Stimulated activated CD4-positive, alpha-beta T cell treated with anti-CD3 and anti-CD28 coated beads, Interleukin-1b, Interleukin-23, amount 100 ng/mL, for 48 hours (primary cell): Measurements from ENCODE around the gene NAV3.

ENCODE experiments used
- DNase-seq: peaks from one replicate; pipeline ENCODE4 v3.0.0-alpha.2; 2020

The NAV3 gene

GRCh38 chr12:78121969-78122610, 291.4 kb downstream of the NAV3 start:
- no peak for DNase-seq

GRCh38 chr12:78128211-78128610, 297.5 kb downstream of the NAV3 start:
- DNase-seq, result no peak

- DNase-seq, result no peak
Observed at GRCh38 chr12:78143717-78144116, 313.0 kb downstream of the NAV3 start.

- DNase-seq, result no peak
Observed at GRCh38 chr12:78145398-78145797, 314.7 kb downstream of the NAV3 start.

DNA sequence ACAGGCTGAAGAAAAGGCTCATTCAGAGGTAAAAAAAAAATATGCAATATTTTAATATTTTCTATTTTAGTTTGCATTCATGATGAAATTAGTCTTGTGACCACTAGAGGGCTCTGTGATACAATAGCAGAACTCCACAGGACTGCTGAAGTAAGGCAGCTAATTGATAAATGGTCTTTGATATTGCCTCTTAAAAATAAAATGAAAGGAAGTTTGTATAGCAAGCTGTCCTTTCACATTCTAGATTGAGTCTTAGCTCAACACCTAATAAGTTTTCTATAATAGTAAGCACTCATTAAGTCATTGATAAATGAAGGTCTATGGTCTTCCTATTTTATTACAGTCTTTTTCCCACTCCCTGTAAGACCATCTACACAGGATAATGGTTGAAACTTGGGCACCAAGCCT, 315.7 kb downstream of the NAV3 start:
- DNase-seq, result no peak

DNA sequence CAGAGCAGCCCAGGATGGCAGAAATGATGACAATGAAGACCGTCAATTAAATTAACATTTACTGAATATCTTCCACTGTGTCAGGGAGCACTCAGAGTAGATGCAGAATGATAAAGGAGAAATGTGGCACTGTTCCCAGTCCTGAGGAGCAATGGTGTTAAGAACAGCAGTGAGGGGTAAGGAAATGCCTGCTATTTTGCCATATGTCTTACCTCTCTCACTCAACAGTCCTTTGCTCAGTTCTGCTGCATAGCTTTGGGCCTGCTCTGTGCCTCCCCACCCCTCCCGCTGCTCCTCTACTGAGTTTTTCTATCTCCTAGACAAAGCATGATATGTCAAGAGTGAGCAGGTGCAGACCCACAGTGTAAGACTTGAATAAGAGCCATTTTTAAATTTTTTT, 318.8 kb downstream of the NAV3 start:
- no peak for DNase-seq

DNA sequence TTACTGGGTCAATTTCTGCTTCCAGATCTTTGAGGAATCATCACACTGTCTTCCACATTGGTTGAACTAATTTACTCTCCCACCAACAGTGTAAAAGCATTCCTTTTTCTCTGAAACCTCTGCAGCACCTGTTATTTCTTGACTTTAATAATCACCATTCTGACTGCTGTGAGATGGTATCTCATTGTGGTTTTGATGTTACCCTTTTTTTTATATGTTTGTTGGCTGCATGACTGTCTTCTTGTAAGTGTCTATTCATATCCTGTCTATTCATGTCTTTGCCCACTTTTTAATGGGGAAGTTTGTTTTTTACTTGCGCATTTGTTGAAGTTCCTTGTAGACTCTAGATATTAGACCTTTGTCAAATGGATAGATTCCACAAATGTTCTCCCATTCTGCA, 324.9 kb downstream of the NAV3 start:
- no peak for DNase-seq

- DNase-seq, result no peak
Observed at GRCh38 chr12:78156751-78157150, 326.1 kb downstream of the NAV3 start.

DNA sequence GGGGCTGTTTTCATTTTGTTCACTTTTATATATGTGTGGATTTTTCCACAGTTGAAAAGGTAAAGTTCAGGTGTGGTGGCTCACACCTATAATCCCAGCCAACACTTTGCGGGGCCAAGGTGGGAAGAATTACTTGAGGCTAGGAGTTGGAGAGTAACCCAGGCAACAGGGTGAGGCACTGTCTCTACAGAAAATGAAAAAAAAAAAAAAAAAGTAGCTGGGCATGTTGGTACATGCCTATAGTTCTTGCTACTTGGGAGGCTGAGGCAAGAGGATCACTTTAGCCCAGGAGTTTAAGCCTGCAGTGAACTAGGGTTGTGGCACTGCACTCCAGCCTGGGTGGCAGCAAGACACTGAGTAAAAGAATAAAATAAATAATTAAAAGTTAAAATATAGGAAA, 326.5 kb downstream of the NAV3 start:
- no peak for DNase-seq

GRCh38 chr12:78164154-78164553, 333.5 kb downstream of the NAV3 start:
- no peak for DNase-seq

GRCh38 chr12:78167510-78167909, 336.8 kb downstream of the NAV3 start:
- DNase-seq, result no peak

DNA sequence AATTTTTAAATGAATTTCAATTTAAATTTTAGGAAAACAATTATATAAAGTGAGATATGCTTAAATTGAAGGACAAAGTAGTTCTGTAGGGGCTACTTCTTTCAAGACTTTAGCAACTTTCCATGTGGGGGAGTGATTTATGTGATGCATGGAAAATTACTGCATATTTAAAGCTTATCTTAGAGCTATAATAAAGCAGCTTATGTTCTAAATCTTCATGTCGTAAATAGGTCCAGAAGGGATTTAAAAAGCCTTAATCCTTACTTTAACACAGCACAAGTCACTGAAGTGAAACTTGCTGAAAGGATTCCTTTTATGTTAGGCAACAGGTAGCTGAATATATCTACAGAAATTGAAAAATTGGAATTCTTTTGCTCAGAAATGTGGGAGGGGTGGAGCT, 340.4 kb downstream of the NAV3 start:
- no peak for DNase-seq

DNA sequence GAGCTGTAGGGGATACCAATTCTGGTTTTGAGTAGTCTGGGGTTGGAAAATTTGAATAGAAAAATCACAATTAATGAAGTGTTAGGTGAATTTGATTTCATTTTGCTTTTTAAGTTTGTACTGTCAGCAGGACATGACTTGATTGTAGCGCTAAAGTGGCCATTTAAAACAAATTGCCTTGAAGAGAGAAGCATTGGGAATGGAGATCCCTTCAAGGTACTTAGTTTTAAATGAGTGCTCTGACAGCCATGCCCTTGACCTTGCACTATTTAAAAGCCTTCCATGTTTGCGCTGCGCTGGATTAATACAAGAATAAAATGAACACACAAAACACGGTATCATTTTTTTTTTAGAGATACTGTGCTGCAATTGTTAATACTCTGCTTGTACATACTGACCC, 345.9 kb downstream of the NAV3 start:
- DNase-seq, result no peak

DNA sequence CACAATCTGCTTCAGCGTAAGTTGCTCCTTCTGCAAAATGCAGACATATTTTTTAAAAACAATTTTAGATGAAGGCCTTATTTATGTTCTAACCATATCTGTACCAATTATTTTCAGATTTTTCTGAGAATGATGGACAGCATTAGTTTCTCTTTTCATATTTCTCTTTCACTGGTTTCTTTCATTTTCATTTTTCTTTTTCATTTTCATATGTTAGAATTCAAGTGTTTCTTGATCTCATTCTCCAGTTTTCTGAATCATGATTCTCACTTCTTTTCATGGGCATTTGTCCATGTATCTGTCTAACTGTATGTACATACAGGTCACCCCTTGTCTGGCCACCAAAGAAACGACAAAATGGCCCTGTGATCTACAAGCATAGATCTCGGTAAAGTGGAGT, 346.6 kb downstream of the NAV3 start:
- DNase-seq, result no peak

DNA sequence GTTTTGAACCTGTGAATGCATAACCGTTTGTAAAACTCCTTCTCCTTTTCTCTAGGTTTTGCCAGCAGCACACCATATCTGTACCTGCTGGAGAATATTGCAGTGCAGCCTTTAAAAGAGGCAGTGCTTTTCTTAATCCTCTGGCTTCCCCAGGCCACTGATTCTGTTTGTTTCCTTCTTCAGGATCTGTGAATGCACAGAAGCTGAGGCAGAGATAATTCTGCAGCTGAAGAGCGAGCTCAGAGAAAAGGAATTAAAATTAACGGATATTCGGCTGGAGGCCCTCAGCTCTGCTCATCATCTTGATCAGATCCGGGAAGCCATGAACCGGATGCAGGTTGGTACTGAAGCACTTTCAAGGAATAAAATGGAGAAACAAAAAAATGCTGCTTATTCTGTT, 348.7 kb downstream of the NAV3 start:
- DNase-seq, result no peak

DNA sequence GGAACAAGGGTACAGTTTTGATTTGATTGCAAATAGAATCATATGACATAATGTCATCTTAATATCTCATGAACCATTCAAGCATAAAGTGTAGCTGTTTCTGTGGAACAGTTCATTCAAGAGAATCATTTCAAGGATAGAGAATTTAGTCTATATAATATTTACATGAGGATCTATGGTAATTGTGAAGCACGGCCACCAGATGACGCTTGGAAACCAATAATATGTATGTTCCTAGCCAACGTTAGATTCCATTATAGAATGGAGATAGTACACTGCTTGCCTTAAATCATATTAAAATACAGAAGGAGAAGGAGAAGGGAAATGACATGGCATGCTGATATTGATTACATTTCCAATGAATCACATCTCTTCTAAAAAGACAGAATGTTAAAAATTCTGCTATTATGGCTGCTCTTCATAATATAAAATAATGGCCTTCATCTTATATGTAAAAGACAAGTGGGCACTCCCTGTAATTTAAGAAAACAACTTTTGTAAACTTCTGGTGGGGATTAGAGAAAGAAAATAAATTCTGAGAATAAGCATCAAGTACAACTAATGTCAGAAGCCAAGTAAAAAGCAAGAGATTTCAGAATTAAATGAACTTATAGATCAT, 351.0 kb downstream of the NAV3 start:
- no peak for DNase-seq

DNA sequence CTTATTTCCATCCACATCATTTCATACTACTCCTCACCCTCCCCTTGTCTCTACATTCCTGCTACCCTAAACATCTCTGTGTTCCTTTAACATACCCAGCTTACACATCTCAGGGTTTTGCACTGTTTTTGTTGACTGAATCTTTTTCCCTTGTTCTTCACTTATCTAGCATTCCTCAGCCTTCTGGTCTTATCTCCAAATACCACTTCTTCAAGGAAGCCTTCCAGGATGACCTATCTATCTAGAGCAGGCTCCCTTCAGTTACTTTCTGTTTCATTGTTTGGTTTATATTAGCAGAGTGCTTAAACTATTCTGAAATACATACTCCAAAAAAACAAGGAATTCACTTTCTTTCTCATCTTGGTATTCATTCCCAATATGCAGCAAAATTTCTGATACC, 353.1 kb downstream of the NAV3 start:
- no peak for DNase-seq

DNA sequence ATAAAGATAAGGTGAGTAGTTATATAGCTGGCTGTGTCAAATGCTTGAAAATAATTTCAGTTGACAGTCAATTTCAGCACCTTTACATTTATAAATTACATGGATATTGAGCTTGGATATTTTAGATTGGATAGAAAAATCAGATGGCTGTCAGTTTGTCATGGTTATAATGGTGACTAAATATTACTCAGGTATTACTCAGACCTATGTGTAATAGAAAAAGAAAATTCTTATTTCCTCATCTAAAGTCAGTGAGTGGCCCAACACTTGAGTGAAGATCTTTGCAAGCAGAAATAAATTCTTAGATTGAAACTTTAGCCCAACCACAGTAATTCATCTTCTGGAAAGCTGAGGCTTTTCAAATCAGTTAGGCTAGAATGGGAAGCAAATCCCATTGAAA, 354.4 kb downstream of the NAV3 start:
- no peak for DNase-seq

DNA sequence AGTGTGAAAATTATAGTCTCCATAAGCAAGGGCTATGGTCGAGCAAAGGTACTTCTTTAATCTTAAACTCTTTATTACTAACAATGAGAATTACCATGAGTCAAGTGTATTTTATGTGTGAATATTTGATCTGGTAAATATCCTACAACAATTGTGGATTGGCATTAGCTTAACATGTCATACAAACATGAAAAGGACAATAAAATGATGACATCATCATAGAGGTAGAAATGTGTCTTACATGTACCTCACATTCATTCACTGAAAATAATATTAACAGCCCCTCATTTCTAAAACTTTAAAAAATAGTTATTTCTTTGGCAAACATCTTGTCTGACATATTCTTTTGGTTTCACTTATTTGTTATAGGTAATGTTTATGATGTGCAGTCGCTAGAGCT, 355.0 kb downstream of the NAV3 start:
- DNase-seq, result no peak

- no peak for DNase-seq
Observed at GRCh38 chr12:78186670-78187069, 356.0 kb downstream of the NAV3 start.

DNA sequence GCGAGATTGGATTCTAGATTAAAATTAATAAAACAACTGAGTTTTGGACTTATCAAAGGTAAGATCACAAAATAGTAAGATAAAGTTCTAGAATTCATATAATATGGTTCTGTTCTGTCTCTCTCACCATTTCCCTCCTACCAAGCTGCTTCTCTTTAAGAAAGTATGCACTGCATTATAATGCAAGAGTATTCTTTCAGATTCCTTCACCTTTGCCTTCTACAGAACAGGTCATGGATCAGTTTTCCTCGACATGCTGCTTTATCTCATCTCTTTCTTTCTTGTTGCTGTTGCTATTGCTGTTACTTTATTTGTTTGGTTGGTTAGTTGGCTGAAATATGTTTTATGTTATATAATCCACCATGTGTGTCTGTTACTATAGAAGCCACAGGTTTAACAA, 357.0 kb downstream of the NAV3 start:
- no peak for DNase-seq

DNA sequence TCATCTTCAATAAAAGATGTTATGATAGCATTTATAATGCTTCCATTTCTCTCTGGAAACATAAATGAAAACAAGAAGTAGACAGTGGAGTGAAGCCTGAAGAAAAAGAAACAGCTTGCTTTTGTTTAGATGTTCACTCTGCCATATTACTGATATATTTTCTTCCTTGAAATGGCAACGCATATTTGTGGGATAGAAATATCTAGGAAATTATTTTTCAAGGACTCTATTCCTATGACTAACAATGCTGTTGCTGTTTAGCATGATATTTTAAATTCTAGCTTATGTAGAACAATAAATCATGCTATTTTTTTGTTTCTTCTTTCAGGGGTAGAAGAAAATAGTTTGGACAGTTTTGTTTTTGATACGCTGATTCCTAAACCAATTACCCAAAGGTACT, 359.0 kb downstream of the NAV3 start:
- no peak for DNase-seq

DNA sequence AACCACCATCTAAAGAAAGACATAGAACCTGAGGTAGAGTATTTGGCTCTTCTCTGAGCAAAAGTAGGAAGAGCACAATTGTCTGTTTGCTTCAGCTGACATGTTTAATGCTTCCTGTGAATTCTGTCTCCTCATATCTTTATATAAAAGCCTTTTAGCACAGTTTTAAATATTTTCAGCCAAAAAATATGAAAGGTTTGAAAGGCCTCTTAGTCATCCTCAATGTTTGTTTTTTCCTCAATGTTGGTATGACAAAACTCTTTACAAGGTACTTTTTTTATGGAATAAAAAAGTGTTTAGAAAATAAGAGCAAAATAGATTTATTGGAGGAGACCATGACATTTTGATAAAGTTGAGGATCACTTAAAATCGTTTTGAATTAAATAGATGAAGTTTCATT, 360.9 kb downstream of the NAV3 start:
- no peak for DNase-seq

DNA sequence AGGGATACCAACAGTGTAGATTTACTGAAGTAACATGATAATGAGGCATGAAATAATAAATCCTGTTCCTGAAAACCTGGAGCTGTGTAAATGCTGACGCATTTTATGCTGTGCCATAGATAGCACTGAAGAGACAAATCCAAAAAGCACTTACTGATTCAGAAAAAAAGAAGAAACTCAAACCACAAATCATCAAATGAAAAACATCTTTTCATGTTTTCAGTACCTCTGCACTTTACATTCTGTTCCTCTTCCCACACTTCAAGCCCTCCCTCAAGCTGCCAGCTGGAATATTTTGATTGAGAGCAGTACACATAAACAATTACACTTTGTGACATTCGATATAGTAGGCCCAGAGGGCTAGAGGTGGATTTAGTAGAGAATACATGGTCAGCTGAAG, 362.3 kb downstream of the NAV3 start:
- DNase-seq, result no peak

DNA sequence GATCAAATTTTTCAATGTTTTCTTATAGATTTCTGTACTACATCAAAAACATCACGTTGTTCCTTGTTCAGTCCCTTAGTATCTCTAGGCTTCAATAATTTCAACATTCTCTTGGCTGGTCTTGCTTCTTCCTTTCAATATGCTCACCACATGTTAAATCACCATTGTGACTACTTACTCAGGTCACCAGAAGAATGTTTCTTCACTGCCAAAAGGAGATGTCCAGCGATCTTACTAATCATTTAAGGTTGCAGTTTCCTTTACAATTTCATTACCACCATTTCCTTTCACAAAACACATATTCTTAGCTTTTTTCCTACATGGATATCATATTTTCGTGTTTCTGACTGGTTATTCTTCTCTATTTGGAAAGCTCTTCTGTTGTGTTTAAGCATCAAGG, 363.8 kb downstream of the NAV3 start:
- DNase-seq, result no peak
